GM10847 (cell line): ENCODE results near the gene GAST.

Experiments
- POLR2A ChIP-seq: IDR thresholded peaks from 2 replicates; pipeline ENCODE4 v1.6.1; 2011; ENCODE audit not compliant: insufficient read length; ENCODE audit errors: extremely low read depth

GAST gene

GRCh38 chr17:41711669-41712400 lies at the start of gene GAST:
TSS of gene GAST (plus strand) at chr17:41712331. CDS start at chr17:41715437, 3,106 bp downstream.
- TF ChIP-seq POLR2A = no peak

- no peak for TF ChIP-seq POLR2A
Observed at GRCh38 chr17:41663451-41664171, 48.5 kb upstream of the GAST start.

- no peak for TF ChIP-seq POLR2A
Observed at GRCh38 chr17:41664172-41664457, 48.0 kb upstream of the GAST start.

GRCh38 chr17:41664587-41665565 lies 47.3 kb upstream of the GAST start:
- TF ChIP-seq POLR2A = no peak

- TF ChIP-seq POLR2A = peak; percentile 34
Observed at GRCh38 chr17:41665566-41666236, 46.4 kb upstream of the GAST start.

- no peak for TF ChIP-seq POLR2A
Observed at GRCh38 chr17:41666237-41666641, 45.9 kb upstream of the GAST start.

GRCh38 chr17:41666708-41667279 lies 45.3 kb upstream of the GAST start:
- no peak for TF ChIP-seq POLR2A

GRCh38 chr17:41667280-41668041 lies 44.7 kb upstream of the GAST start:
- no peak for TF ChIP-seq POLR2A

GRCh38 chr17:41672153-41672552 lies 40.0 kb upstream of the GAST start:
- no peak for TF ChIP-seq POLR2A

GRCh38 chr17:41676058-41676419 lies 36.1 kb upstream of the GAST start:
- no peak for TF ChIP-seq POLR2A

GRCh38 chr17:41678411-41678906 lies 33.7 kb upstream of the GAST start:
- TF ChIP-seq POLR2A = peak; percentile 39

GRCh38 chr17:41678907-41679739 lies 33.0 kb upstream of the GAST start:
- TF ChIP-seq POLR2A = no peak
